PC-9 (cell line): ENCODE results near the gene TNFRSF1A. TPM values are rescaled to one million over a fixed set of nuclear protein-coding genes. Genes with fewer than 3 reads are reported as not detected.

Source experiments
- BruUV-seq: library from RNA; stranded (reverse); fragments of 400-500 nt; replicated peaks from 2 replicates; lab custom pipeline; 2021; lab: Mats Ljungman, UMichigan
- CTCF ChIA-PET: fragments of 300-600 bp; sonication (Branson Sonifier 250); formaldehyde crosslinking; loops from one replicate; lab custom pipeline; 2022; ENCODE audit warnings: antibody characterized with exemption; lab: Charles Lee
- POLR2A ChIA-PET: fragments of 300-600 bp; sonication (Branson Sonifier 250); formaldehyde crosslinking; loops from one replicate; lab custom pipeline; 2022; ENCODE audit warnings: antibody characterized with exemption; ENCODE audit not compliant: unreplicated experiment; lab: Charles Lee
- DNase-seq, 2 experiments: peaks; one replicate each; pipeline versions ENCODE4 v3.0.0 to v3.0.0-alpha.2; 2015 to 2022; ENCODE audit warnings: mixed read lengths in 1 of 2
- H2AFZ ChIP-seq: fragments of 200-600 bp; sonication (generic); 2 replicates; pipeline ENCODE4 v1.8.1; 2017; ENCODE audit warnings: antibody characterized with exemption
- H3F3A ChIP-seq: fragments of 200-600 bp; sonication (generic); 2 replicates; pipeline ENCODE4 v1.8.1; 2017; ENCODE audit warnings: antibody characterized with exemption, mild to moderate bottlenecking, low read depth; ENCODE audit not compliant: insufficient read depth
- H3K27ac ChIP-seq: fragments of 200-600 bp; sonication (generic); 2 replicates; pipeline ENCODE4 v1.6.1; 2016; ENCODE audit warnings: mixed run types
- H3K27me3 ChIP-seq: fragments of 200-600 bp; sonication (generic); 2 replicates; pipeline ENCODE4 v1.6.1; 2016; ENCODE audit warnings: low read depth, mixed run types; ENCODE audit not compliant: insufficient read depth
- H3K36me3 ChIP-seq: fragments of 200-600 bp; sonication (generic); 2 replicates; pipeline ENCODE4 v1.6.1; 2016; ENCODE audit warnings: low read depth, mixed run types
- H3K4me1 ChIP-seq: fragments of 200-600 bp; sonication (generic); replicated peaks from 2 replicates; pipeline ENCODE4 v1.6.1; 2016; ENCODE audit warnings: mixed run types; ENCODE audit not compliant: insufficient read depth
- H3K4me2 ChIP-seq: fragments of 200-600 bp; sonication (generic); 2 replicates; pipeline ENCODE4 v1.6.1; 2017; ENCODE audit warnings: mixed run types
- H3K4me3 ChIP-seq: fragments of 200-600 bp; sonication (generic); 2 replicates; pipeline ENCODE4 v1.6.1; 2016; ENCODE audit warnings: mixed run types
- H3K79me2 ChIP-seq: fragments of 200-600 bp; sonication (generic); 2 replicates; pipeline ENCODE4 v1.6.1; 2017; ENCODE audit warnings: low read depth, mixed run types
- H3K9me2 ChIP-seq: fragments of 200-600 bp; sonication (generic); 2 replicates; pipeline ENCODE4 v1.8.1; 2017; ENCODE audit warnings: mild to moderate bottlenecking; ENCODE audit not compliant: insufficient read depth
- H3K9me3 ChIP-seq: fragments of 200-600 bp; sonication (generic); 2 replicates; pipeline ENCODE4 v1.8.1; 2016; ENCODE audit warnings: low read depth; ENCODE audit not compliant: insufficient read depth
- H4K20me1 ChIP-seq: fragments of 200-600 bp; sonication (generic); 2 replicates; pipeline ENCODE4 v1.8.1; 2017; ENCODE audit not compliant: insufficient read depth
- EZH2 ChIP-seq: fragments of 200-600 bp; sonication (generic); IDR thresholded peaks from 2 replicates; pipeline ENCODE4 v1.8.0; 2017; ENCODE audit warnings: antibody characterized with exemption, low read depth
- intact Hi-C: fragments of 100-400 bp; cut with micrococcal nuclease; formaldehyde crosslinking; loops from one replicate; pipeline ENCODE4 v1.10.0; 2022; ENCODE audit not compliant: unreplicated experiment
- total RNA-seq: library from RNA; stranded (reverse); gene quantifications from 2 replicates; pipeline ENCODE4 v1.2.3, GENCODE V29; 2021
- TF ChIP-seq, protein P1 (sequence below): fragments of 200-600 bp; sonication (generic); conservative IDR thresholded peaks from 2 replicates; pipeline ENCODE4 v1.6.1; 2017; ENCODE audit warnings: mixed run types, antibody characterized with exemption, mild to moderate bottlenecking, moderate library complexity

Gene TNFRSF1A
- total RNA-seq, 1 experiment from 2014 or later = 165 TPM

- POLR2A ChIA-PET = interaction anchor here (0.6 to 1.8 kb wide), 5 partner anchors 12 to 262 kb away, joined by 4 to 33 read pairs (median 12); partner anchors contain the start of gene GAPDH
- DNase-seq = no peak
- peaks cover 27% of the 10 kb centered on the region for H3F3A ChIP-seq
- TSS peak; percentile 73 for BruUV-seq
- H3K4me2 ChIP-seq = peak overlapping the region; percentile 94
- H3K4me1 ChIP-seq = peaks cover 36% of the 10 kb centered on the region
- no peaks in the 10 kb centered on the region for H3K9me3 ChIP-seq
- H3K4me3 ChIP-seq = no peak overlapping the region
- no peak overlapping the region for H3K27ac ChIP-seq
- peaks cover 3% of the 10 kb centered on the region; the same call in 1 of the 2 replicates for H4K20me1 ChIP-seq
- H2AFZ ChIP-seq = peak overlapping the region; percentile 79; the same call in 1 of the 2 replicates
- H3K36me3 ChIP-seq = peaks cover 21% of the 10 kb centered on the region
- peaks cover 45% of the 10 kb centered on the region for H3K79me2 ChIP-seq
- H3K9me2 ChIP-seq = no peaks in the 10 kb centered on the region
- no peaks in the 10 kb centered on the region for H3K27me3 ChIP-seq
- CTCF ChIA-PET = interaction anchor here (0.6 to 1.0 kb wide), 4 partner anchors 8 to 1740 kb away, joined by 3 to 5 read pairs (median 4); no protein-coding TSS in a partner anchor
- no peak for TF ChIP-seq EZH2
- TF ChIP-seq, protein P1, sequence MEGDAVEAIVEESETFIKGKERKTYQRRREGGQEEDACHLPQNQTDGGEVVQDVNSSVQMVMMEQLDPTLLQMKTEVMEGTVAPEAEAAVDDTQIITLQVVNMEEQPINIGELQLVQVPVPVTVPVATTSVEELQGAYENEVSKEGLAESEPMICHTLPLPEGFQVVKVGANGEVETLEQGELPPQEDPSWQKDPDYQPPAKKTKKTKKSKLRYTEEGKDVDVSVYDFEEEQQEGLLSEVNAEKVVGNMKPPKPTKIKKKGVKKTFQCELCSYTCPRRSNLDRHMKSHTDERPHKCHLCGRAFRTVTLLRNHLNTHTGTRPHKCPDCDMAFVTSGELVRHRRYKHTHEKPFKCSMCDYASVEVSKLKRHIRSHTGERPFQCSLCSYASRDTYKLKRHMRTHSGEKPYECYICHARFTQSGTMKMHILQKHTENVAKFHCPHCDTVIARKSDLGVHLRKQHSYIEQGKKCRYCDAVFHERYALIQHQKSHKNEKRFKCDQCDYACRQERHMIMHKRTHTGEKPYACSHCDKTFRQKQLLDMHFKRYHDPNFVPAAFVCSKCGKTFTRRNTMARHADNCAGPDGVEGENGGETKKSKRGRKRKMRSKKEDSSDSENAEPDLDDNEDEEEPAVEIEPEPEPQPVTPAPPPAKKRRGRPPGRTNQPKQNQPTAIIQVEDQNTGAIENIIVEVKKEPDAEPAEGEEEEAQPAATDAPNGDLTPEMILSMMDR = no peak
- intact Hi-C loops = no loop called here
These were observed 41.1 kb upstream of the TNFRSF1A start for GRCh38 chr12:6382982-6383381.

DNA sequence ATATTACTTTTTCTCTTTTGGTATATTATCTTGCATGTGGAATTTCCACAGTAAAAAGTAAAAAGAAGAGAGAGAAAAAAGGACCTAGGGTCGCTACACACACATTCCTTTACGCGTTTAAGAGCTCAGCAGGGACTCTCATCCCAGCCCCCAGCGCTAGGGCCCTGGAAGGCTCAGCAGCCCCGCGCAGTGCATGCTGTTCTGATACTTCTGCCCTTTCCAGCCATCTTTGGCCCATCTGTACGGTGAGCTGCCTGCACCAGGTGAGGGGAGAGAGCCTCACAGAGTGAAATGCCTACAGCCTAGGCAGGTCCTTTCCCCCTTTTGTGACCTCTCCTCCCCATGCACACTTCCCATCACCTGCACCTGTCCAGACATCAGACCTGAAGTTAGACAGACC, 40.5 kb upstream of the TNFRSF1A start:
- intact Hi-C loops = no loop called here
- Histone ChIP-seq H3K9me2 (no peaks in the 10 kb centered on the region), H3F3A (peaks cover 28% of the 10 kb centered on the region), H3K4me2 (no peak overlapping the region), H3K27me3 (no peaks in the 10 kb centered on the region), H3K79me2 (peaks cover 40% of the 10 kb centered on the region), H3K9me3 (no peaks in the 10 kb centered on the region), H3K4me3 (no peak overlapping the region), H3K4me1 (peaks cover 42% of the 10 kb centered on the region), H4K20me1 (peaks cover under 1% of the 10 kb centered on the region; the same call in 1 of the 2 replicates), H2AFZ (no peak overlapping the region), H3K36me3 (peaks cover 15% of the 10 kb centered on the region), H3K27ac (no peak overlapping the region)
- BruUV-seq = no TSS peak
- DNase-seq = no peak
- CTCF ChIA-PET = interaction anchor here (0.6 kb wide), 1 partner anchor 15 kb away, joined by 5 read pairs; no protein-coding TSS in a partner anchor
- TF ChIP-seq, protein P1 = no peak
- TF ChIP-seq EZH2 = no peak
- POLR2A ChIA-PET = interaction anchor here (0.7 kb wide), 2 partner anchors 19 to 46 kb away, joined by 8 to 13 read pairs; no protein-coding TSS in a partner anchor

DNA sequence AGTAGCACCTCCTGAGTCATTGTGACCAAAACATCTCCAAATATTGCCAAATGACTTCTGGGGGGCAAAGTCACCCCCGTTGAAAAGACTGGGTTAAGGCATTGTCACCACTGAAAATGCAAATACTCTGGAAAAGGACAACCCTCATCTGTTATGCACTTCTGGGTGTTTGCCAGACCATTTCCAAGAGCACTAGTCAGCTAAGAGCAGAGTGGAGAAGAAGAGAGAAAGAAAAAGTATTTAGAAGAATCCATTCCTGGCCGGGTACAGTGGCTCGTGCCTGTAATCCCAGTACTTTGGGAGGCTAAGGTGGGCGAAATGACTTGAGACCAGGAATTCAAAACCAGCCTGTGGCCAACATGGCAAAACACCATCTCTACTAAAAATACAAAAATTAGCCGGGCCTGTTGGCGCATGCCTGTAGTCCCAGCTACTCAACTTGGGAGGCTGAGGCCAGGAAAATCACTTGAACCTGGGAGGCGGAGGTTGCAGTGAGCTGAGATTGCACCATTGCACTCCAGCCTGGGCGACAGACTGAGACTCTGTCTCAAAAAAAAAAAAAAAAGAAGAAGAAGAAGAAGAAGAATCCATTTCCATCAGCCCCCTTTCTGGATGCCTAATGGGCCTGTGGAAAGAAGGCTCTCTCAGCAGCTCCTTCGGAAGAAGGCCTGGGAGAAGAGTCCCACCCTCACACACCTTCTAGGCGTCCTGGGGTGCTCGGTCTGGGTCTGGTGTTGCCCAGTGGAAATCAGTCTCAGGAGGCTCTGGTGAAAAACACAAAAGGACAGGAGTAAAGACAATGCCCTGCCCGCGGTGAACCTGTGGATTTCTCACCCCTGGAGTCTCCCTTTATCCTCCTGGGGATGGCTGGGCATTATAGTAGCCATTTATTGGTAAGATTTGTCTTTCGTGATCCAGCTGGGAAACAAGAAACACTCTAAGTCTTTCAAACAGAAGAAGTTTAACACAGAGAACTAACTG, 38.6 kb upstream of the TNFRSF1A start:
- Histone ChIP-seq H2AFZ (no peak overlapping the region), H3K9me3 (no peaks in the 10 kb centered on the region), H3F3A (peaks cover 30% of the 10 kb centered on the region), H3K9me2 (no peaks in the 10 kb centered on the region), H3K27ac (no peak overlapping the region), H3K4me3 (no peak overlapping the region), H3K27me3 (no peaks in the 10 kb centered on the region), H4K20me1 (no peaks in the 10 kb centered on the region), H3K36me3 (no peaks in the 10 kb centered on the region), H3K4me2 (no peak overlapping the region), H3K4me1 (peaks cover 45% of the 10 kb centered on the region), H3K79me2 (peaks cover 38% of the 10 kb centered on the region)
- no peak for TF ChIP-seq EZH2
- TF ChIP-seq, protein P1 = no peak
- ChIA-PET CTCF (no interaction called here), POLR2A (interaction anchor here (0.5 to 0.6 kb wide), 2 partner anchors 35 to 44 kb away, joined by 4 to 23 read pairs; no protein-coding TSS in a partner anchor)
- BruUV-seq = no TSS peak
- intact Hi-C loops = no loop called here
- no peak for DNase-seq
